Fibroblast of peridontal ligament (primary cell): ENCODE results near the gene TMEM131.
A peak's percentile ranks its signal among the peaks of the same experiment; 100 is the strongest.
"Not testable (repeated sequence)": the region's sequence is repeated elsewhere in the genome, so short reads cannot be mapped to it uniquely, and the experiment has no call there.

Experiments
- DNase-seq: peaks from one replicate; pipeline ENCODE4 v3.0.0-alpha.2; 2010; ENCODE audit errors: extremely low read depth

TMEM131 gene

DNA sequence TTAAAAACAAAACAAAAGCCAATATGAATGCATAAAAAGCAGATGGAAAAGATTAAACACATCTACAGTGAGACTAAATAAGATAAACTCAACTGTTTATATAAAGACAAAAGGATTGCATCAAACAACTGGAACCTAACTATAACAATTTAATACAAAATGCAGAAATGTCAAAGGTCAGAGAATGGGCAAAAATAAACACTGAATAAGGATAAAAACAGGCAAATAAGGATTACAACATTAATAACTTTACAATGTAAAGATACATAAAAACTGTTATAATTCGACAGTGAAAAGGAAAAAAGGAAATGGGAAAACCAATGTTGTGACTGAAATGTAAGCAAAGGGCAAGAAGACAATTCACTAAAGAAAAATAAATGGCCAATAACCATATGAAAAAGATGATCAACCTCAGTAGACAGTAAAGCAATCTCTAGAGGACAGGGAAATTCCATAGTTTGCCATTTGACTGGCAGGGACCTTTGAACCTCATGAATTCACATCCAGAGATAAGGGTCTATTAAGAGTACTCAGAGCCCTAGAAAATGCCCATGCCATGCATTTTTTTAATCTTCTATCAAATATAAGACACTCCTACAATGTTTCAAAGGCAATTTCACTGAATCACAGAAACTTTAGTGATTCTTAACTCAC is 83.7 kb downstream of the TMEM131 start:
- peak; percentile 55 for DNase-seq

DNA sequence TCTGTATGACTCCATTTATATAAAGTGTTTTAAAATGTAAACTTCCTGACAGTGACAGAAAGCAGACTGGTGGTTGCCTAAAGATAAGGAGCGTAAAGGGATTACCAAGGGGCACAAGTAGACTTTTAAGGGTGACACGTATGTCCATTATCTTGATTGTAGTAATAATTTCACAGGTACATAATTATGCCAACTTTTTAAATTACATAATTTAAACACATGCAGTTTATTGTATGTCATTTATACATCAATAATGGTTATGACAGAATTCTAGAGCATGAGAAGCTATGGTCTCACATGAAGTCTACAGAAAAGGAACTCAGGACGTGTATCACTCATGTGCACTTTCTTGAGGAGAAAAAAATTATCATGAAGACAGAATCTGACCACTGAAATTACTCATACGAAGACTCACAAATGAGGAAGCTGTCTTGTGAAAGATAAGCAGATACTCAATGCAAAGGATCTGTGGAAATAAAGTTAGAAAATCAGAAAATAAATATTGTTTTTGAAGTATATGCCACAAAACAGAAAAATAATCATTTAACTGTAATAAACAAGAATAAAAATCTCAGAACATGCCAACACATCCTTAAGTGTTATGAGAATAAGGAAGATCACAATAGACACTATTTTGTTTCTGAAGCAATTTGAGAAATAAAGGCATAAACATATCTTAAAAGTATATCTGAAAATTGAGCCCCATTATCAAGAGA is 84.4 kb downstream of the TMEM131 start:
- peak; percentile 41 for DNase-seq

DNA sequence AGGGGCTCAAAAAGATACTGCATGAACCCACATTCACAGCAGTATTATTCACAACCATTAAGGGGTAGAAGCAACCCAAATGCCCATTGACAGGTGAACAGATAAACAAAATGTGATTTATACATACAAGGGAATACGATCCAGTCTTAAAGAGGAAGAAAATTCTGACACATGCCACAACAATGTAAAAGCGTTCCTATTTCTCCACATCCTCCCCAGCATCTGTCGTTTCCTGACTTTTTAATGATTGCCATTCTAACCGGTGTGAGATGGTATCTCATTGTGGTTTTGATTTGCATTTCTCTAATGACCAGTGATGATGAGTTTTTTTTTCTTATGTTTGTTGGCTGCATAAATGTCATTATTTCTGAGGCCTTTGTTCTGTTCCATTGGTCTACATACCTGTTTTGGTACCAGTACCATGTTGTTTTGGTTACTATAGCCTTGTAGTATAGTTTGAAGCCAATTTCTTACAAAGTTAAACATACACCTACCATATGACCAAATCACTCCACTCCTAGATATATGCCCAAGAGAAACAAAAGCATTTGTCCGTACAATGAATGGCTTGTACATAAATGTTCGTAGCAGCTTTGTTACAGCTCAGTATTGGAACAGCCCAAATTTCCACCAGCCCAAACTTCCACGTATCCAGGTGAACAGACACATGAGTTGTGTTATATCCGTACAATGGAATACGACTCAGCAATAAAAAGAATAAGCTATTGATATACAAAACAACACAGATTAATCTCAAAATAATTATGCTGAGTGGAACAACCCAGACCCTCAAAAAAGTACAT is 85.1 kb downstream of the TMEM131 start:
- DNase-seq: no peak

DNA sequence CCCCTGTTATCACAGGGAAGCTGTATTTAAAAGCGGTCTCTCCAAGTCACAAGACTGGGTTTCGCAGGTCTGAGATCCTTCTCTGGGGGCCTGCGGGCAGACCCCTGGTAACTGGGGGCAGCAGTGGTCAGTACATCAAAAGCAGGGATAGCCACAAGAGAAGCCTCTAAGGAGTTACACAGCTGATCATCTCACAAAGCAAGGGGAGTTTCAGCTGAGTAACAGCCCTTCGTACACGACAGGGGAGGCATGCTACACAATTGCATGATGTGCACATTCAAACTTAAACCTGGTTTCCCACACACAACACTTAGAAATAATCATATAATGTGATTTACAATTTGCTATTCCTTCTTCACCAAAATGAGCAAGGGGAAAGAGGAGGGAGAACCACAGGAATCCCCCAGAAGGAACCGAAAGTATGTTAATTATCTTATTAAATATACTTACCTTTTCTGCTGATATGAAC is 87.5 kb downstream of the TMEM131 start:
- no peak for DNase-seq

DNA sequence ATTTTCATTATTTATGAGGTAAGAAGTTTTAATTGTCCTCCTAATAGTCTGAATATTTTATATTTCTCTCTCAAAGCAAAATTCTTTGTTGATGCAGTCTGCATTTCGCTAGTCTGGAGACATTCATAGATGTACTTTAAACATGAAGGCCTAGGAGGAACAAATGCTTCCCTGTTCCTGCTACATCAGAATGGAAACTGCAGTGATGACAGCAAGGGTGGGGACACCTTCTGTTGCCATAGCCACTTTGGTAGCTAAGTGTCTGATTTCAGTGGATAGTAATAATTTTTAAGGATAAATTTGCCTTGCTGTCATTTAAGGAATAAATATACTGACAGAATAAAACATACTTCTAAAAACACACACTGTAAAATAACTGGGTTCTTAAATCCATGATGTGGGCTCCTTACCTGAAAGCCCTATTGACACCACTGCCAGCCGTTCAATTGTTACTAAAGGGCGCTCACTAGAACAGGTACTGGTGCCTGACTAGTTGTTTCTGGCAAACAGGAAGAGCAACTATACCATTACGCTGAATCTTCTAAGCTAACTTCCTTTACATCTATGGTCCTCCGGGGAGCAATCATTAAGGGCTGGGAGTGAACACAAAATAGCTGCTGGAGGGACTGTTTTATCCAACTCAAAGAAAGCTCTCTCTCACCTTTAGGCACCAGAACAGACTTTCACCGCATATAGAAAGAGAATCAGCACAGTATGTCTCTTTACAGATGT is 88.2 kb downstream of the TMEM131 start:
- no peak for DNase-seq

DNA sequence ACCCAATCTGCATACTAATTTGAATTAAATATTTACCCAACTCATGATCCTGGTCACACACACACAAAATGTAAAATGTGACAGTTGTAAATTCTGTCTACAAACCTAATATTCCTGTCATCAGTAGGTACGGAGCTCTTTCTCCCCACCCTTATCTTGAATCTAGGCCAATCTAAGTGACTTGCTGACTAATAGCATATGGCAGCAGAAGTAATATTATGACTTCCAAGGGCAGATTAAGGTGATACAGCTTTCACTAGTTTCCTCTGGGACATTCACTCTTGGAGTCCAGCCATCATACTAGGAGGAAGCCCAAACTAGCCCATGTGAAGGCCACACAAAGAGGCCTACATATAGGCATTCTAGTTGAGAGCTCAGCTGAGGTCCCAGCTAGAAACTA is 89.4 kb downstream of the TMEM131 start:
- DNase-seq: no peak

DNA sequence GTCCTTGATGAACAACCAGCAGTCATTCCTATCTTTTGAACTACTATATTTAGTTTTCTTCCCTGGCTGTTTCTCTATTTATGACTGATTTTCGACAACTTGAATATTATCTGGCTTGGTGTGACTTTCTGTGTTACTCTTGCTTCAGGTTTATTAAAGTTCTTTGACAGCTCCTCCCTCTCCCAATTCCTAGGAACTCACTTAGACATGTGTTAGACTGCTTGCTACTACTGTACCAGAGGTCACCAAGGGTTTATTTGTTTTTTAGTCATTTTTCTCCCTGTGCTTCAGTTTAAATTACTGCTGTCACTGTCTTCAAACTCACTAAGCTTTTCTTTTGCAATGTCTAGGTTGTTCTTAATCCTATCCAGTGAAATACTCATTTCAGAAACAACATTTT is 90.5 kb downstream of the TMEM131 start:
- no peak for DNase-seq

DNA sequence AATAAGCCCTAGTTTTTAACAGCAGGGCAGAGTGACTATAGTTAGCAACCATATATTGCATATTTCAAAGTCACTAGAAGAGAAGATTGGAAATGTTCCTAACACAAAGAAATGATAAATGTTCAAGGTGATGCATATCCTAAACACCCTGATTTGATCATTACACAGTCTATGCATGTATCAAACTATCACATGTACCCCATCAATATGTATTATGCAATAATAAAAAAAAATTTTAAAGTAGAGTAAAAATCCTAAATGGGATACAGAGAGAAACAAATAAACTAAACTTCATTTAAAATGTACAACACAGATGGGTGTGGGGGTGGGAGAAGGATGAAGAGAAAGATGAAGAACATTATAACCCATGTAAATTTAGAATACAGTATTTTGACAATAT is 93.9 kb downstream of the TMEM131 start:
- no peak for DNase-seq

DNA sequence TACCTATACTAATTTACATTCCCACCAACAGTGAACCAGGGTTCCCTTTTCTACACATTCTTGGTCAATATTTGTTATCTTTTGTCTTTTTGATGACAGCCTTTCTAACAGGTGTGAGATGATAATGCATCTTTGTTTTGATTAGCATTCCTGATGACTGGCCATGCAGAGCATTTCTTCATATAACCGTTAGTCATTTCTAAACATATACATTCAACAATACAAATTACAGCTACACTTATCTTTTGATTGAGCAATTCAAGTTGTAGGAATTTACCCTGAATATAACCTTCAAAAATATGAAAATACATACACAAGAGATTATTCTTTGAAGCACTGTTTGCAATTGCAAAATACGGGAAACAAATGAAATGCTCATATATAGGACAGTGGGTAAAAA is 94.9 kb downstream of the TMEM131 start:
- peak; percentile 7 for DNase-seq

DNA sequence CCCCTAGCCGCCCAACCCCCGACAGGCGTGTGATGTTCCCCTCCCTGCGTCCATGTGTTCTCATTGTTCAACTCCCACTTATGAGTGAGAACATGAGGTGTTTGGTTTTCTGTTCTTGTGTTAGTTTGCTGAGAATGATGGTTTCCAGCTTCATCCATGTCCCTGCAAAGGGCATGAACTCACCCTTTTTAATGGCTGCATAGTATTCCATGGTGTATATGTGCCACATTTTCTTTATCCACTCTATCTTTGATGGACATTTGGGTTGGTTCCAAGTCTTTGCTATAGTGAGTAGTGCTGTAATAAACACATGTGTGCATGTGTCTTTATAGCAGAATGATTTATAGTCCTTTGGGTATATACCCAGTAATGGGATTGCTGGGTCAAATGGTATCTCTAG is 102.7 kb downstream of the TMEM131 start:
- DNase-seq: not testable (repeated sequence)

DNA sequence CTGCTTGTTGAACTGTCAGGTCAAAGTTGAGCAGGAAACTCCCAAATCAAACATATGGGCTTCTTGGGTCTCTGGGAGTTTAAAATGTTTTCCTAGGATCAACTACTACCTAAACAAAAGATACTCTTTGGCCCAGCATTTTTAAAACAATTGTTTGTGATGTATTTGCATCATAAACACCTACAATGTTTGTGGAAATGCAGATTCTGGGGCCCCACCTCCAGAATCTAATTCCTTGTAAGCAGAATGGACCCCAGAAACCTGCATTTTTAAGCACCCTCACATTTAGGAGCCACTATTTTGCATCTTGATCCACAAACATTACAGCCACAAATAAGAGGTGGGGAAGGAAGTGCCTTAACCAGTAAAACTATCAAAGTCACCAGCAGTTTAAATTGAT is 104.1 kb downstream of the TMEM131 start:
- DNase-seq: no peak

DNA sequence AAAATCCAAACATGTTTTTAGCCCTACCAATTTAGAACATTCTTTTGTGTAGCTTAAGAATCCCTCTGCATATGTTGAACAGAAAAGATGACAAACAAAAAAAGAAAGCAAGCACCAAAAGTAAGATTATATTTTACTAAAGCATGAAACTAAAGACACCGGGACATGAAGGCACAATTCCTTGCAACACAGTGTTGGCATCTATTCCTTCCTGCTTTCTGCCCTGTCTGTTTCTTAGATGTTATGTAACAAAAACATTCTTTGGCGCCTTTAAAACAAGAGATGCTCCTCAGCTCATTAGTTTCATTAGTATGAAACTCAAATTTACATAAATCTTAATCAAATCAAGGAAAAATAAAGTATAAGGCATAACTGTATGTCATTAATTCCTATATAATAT is 106.6 kb downstream of the TMEM131 start:
- no peak for DNase-seq

DNA sequence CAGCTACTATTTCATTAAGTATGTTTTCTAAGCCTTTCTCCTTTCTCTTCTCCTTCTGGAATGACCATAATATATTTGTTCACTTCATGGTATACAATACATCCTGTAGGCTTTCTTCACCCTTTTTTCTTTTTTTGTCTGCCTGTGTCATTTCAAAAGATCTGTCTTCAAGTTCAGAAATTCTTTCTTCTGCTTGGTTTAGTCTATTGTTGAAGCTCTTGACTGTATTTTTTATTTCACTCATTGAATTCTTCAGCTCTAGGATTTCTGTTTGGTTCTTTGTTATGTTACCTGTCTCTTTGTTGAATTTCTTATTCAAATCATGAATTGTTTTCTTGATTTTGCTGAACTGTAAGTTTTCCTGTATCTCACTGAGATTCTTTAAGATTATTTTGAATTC is 109.9 kb downstream of the TMEM131 start:
- DNase-seq: no peak

DNA sequence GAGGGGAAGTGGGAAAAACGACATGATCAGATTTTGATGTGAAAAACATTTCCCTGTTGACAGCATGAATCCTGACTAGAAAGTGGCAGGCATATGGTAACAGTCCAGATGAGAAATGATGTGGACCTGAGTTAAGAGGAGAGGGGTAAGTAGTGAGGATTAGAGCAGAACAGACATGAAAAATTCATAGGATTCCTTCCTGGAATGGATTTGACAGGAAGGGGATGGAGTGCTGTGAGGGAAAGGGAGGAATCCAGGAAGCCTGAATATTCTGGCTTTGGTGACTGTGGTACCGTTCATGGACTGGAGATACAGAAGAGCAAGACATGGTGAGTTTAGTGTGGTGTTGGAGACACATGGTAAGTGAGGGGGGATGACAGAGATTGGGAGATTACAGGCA is 115.4 kb downstream of the TMEM131 start:
- no peak for DNase-seq

DNA sequence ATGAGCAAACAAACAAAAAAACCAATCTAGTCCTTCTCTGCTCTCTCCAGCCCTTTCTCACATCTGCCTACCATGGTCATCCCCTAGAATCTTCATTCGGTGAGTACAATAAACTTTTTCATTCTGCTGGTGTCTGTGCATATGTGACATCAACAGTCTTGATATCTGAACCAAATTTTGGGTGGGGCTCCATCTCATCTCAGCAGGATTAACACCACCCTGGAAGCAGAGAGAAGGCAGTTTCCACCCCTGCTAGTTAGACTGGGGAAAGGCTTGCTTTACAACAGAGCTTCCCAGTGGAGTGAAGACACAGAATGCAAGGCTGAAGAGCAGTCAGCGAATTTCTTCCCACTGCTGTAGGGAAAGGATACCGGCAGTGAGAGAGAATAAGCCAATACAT is 116.9 kb downstream of the TMEM131 start:
- DNase-seq: no peak

DNA sequence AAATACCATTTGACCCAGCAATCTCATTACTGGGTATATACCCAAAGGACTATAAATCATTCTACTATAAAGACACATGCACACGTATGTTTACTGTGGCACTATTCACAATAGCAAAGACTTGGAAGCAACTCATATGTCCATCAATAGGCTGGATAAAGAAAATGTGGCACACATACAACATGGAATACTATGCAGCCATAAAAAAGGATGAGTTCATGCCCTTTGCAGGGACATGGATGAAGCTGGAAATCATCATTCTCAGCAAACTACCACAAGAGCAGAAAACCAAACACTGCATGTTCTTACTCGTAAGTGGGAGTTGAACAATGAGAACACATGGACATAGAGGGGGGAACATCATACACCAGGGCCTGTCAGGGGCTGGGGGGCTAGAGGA is 117.4 kb downstream of the TMEM131 start:
- not testable (repeated sequence) for DNase-seq

DNA sequence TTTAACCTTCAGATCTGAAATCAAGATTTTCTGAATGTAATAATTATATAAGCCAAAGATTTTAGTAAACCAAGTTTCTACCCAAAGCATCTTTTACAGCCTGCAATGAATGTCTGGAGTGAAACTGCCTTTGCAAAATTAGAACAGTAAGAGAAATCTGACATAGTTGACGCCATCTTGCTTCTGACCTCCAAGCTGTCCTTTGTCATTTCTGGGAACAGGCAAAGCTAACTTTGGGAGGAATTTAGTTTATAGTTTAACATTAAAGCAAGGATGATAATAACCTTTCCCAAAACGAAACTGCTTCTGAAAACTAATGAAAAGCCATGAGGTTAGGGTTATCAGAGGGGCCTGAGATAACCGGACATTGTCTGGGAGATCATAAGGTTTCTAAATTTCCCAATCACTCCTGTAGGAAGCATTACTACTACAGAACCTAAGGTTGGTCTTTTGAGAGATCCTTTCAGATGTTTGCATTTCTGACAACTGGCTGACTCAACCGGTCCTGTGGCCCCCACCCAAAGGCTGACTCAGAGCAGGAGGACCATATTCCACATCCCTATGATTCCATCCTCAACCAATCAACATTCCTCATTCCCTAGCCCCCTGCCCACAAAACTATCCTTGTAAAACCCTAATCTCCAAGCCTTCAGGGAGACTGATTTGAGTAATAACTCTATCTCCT is 124.5 kb downstream of the TMEM131 start:
- DNase-seq: peak; percentile 81

DNA sequence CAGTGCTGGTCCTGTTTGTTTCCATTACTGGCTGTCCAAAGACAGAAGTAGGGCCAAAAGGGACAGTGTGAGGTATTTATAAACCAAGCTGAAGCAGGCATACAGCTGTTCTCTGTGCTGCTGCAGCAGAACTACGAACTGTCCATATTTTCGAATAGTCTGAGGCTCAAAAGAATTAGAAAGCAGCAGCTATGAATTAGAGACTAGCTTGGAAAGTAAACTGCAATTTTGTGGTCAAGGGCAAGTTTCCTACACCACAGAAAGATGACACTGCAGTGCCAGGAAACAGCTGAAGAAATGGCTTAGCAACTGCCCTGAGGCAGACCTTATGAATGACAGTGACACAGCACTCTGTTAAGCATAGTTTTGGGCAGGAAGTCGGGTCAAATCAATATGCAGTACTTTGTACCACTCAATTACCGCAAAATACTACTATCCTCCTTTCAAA is 125.3 kb downstream of the TMEM131 start:
- peak; percentile 97 for DNase-seq

DNA sequence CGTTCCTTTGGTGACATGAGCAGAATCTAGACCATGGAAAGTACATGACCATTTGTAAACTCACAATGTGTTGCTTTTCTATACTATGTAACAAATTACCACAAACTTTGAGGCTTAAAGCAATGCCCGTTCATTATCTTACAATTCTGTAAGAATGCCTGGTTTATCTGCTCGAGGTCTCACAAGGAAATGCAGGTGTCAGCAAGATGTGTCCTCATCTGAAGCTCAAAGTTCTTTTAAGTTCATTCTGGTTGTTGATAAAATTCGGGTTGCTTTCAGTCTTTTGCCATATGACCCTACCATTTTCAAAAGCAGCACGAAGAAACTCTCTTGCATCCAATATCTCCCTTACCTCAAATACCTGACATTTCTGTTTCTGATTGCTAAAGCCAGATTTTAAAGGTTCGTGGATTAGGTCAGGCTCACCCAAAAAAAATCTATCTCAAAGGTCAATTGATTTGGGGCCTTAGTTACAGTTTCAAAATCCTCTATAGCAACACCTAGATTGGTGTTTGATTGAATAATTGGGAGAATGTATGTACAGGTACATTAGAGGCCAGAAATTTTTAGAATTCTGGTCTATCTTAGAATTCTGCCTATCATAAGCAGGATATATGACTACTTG is 125.9 kb downstream of the TMEM131 start:
- peak; percentile 7 for DNase-seq

DNA sequence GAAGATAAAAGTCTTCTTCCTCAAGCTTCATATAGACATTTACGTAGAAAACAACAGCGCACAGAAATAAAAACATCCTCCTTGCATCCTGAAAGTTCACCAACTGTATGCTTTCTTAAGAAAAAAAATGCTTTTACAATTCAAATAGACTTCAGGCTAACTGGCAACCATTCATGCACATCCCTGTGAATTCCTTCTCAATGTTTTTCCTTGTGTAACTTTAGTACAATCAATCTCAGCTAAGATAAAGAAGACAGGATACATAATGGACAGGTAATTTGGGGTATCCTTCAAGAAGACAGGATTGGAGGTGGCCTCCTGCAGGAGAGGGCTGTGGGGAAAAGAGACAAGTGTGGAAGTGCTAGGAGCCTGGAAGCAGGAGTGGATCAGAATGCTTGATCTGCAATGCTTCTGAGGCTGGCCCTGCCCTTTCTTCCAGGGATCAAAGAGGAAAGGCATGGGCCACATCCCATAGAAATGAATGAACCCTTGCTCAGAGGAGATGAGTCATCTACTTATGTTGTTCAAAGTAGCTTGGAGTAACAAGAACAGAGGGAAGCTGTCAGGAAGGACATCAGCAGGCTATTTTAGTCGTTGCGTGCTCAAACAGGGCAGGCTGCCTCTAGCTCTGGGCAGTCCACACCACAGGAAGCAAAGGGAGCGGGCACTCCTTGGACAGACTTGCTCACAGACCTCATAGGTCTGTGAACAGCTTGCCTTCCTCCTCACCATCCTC is 126.6 kb downstream of the TMEM131 start:
- peak; percentile 92 for DNase-seq
